Spleen (tissue), 7 donors: ENCODE results near the gene STARD4.

ENCODE experiments used
- POLR2A ChIP-seq, 3 donors: fragments of 450-650 bp; IDR thresholded peaks; one replicate each; pipeline ENCODE4 v1.5.1; 2017; ENCODE audit warnings: antibody characterized with exemption in 3 of 3, mild to moderate bottlenecking in 1 of 3
- POLR2AphosphoS5 ChIP-seq, 3 donors: sonication (generic); formaldehyde crosslinking; IDR thresholded peaks; one replicate each; pipeline ENCODE4 v1.5.1; 2017; ENCODE audit warnings: antibody characterized with exemption in 3 of 3
- TF ChIP-seq, protein P1 (sequence below), 11 experiments: fragments of 200-600 bp in 7 of 11; fragments of 450-650 bp in 4 of 11; sonication (generic) in 4 of 11; IDR thresholded peaks in 8 of 11; conservative IDR thresholded peaks in 3 of 11; 1 replicate in 7 of 11; 2 replicates in 4 of 11; pipeline versions ENCODE4 v1.4.0 to v1.8.0; 2016 to 2021; ENCODE audit warnings: antibody characterized with exemption in 11 of 11, inconsistent platforms in 4 of 11, mild to moderate bottlenecking in 1 of 11
- donor health status: DM: no; HTN: no; CAD: no; lungs with moderate emphysema.
- donor health status: DM: no; HTN: no; CAD: no.
- donor health status: DM: no; HTN: no; CAD: no.

DNA sequence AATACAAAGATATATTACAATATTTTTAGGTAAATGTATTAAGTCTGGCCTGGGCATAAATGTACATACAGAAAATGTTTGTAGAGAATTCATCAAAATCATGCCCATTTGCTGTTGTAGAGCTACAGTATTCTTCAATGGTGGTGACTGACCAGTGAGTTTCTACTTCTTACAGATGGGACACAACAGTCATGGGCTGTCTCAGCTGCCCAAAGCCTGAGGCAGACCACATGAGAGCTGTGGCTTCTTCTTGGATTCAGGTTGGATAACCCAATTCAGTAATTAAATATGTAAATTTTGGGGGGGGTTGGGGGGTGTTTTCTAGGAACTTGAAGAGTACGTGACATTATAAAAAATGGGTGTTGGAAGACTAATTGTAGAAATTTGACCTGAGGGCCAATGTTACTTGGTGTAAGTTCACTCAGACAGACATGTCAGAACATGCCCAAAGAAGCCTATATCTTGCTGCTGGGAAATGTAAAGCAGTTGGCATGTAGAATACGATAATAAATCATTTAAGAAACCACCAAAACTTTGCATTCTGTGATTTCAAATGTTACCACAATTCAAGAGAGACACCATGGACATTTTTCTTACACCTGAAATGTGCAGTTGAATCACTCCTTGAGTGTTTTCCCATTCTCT is 17.9 kb downstream of the STARD4 start:
- TF ChIP-seq, protein P1, sequence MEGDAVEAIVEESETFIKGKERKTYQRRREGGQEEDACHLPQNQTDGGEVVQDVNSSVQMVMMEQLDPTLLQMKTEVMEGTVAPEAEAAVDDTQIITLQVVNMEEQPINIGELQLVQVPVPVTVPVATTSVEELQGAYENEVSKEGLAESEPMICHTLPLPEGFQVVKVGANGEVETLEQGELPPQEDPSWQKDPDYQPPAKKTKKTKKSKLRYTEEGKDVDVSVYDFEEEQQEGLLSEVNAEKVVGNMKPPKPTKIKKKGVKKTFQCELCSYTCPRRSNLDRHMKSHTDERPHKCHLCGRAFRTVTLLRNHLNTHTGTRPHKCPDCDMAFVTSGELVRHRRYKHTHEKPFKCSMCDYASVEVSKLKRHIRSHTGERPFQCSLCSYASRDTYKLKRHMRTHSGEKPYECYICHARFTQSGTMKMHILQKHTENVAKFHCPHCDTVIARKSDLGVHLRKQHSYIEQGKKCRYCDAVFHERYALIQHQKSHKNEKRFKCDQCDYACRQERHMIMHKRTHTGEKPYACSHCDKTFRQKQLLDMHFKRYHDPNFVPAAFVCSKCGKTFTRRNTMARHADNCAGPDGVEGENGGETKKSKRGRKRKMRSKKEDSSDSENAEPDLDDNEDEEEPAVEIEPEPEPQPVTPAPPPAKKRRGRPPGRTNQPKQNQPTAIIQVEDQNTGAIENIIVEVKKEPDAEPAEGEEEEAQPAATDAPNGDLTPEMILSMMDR (IDR thresholded peaks at IDR 0.05 in 8 of 11, conservative IDR thresholded peaks at IDR 0.05 in 3 of 11) = no peak
- TF ChIP-seq POLR2A (IDR thresholded peaks at IDR 0.05) (no peak), POLR2AphosphoS5 (IDR thresholded peaks at IDR 0.05) (no peak)
